ENCODE data around the gene PACSIN1.

- TF ChIP-seq EZH2 (IDR thresholded peaks at IDR 0.05; ENCODE audit: borderline replicate concordance): no peak
- no peak for TF ChIP-seq CTCF (IDR thresholded peaks at IDR 0.05; ENCODE audit: poor library complexity)
Observed at GRCh38 chr6:34486106-34486740, 20.3 kb downstream of the PACSIN1 start.

Measured in hepatocyte (in vitro differentiated cells).